ENCODE data around the gene LRRC56.

Gene LRRC56

GRCh38 chr11:595400-595799 is 58.1 kb downstream of the LRRC56 start (continued):
- TF ChIP-seq ZNF10 (tag by site-specific recombination; IDR thresholded peaks at IDR 0.05): no peak

GRCh38 chr11:596374-596773 is 59.0 kb downstream of the LRRC56 start:
- TF ChIP-seq ZNF791 (tag by site-specific recombination; IDR thresholded peaks at IDR 0.05): no peak
- TF ChIP-seq, protein P1, sequence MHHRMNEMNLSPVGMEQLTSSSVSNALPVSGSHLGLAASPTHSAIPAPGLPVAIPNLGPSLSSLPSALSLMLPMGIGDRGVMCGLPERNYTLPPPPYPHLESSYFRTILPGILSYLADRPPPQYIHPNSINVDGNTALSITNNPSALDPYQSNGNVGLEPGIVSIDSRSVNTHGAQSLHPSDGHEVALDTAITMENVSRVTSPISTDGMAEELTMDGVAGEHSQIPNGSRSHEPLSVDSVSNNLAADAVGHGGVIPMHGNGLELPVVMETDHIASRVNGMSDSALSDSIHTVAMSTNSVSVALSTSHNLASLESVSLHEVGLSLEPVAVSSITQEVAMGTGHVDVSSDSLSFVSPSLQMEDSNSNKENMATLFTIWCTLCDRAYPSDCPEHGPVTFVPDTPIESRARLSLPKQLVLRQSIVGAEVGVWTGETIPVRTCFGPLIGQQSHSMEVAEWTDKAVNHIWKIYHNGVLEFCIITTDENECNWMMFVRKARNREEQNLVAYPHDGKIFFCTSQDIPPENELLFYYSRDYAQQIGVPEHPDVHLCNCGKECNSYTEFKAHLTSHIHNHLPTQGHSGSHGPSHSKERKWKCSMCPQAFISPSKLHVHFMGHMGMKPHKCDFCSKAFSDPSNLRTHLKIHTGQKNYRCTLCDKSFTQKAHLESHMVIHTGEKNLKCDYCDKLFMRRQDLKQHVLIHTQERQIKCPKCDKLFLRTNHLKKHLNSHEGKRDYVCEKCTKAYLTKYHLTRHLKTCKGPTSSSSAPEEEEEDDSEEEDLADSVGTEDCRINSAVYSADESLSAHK (tag by site-specific recombination; IDR thresholded peaks at IDR 0.05): no peak
- no peak for TF ChIP-seq ZNF843 (tag by site-specific recombination; IDR thresholded peaks at IDR 0.05)
- no peaks in the 10 kb centered on the region for H3K9me3 ChIP-seq (ENCODE audit: control insufficient read depth, insufficient read depth, low read depth, low read length)
- no peak overlapping the region for H3K4me3 ChIP-seq (ENCODE audit: low read depth, low read length)
- ChIA-PET CTCF (interaction anchor here (1.3 kb wide), 1 partner anchor 42 kb away, joined by 4 read pairs; no protein-coding TSS in a partner anchor), POLR2A (no interaction called here)
- no peak overlapping the region for H3K27ac ChIP-seq (ENCODE audit: extremely low read depth, low read depth, low read length)
- peaks cover 13 to 91% of the 10 kb centered on the region in 2 experiments; a peak in 2 of 3 replicates for H3K36me3 ChIP-seq (ENCODE audit: control insufficient read depth in 2 of 2, insufficient read depth in 1 of 2, low read length in 2 of 2)
- no peaks in the 10 kb centered on the region for H3K4me1 ChIP-seq (ENCODE audit: control insufficient read depth, insufficient read depth, low read length)

DNA sequence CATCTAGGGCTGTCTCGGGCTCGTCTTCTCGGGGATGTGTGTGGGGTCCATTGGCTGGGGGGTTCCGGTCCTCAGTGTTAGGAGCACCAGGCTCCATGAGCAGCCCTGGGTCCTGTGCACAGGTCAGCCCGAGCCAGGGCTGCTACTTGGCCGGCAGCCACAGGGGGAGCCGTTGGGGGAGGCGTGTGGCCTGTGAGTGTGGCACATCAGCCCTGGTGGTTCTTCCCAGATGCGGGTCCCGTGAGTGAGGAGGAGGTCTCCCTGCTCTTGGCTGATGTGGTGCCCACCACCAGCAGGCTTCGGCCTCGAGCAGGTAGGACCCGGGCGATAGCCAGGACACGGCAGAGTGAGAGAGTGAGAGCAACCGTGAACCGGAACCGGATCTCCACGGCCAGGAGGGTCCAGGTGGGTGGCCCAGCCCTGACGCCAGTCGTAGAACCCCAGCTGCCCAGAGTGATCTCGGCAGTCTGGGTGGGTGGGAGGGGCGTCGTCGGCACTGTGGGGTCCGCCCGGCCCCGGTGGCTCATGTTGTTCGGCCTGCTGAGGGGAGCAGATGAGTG is 59.9 kb downstream of the LRRC56 start:
- Histone ChIP-seq H3K4me3 (ENCODE audit: low read depth, low read length) (no peak overlapping the region), H3K27ac (ENCODE audit: extremely low read depth, low read depth, low read length) (no peak overlapping the region), H3K4me1 (ENCODE audit: control insufficient read depth, insufficient read depth, low read length) (no peaks in the 10 kb centered on the region), H3K9me3 (ENCODE audit: control insufficient read depth, insufficient read depth, low read depth, low read length) (no peaks in the 10 kb centered on the region), H3K36me3 (ENCODE audit: control insufficient read depth in 2 of 2, insufficient read depth in 1 of 2, low read length in 2 of 2) (peaks cover 7 to 93% of the 10 kb centered on the region in 2 experiments; a peak in 2 of 3 replicates)
- no peak for TF ChIP-seq YY2 (tag by site-specific recombination; IDR thresholded peaks at IDR 0.05)
- no peak for TF ChIP-seq ZNF24 (tag by site-specific recombination; IDR thresholded peaks at IDR 0.05)
- TF ChIP-seq HOXC10 (CRISPR knock-in tag; IDR thresholded peaks at IDR 0.05): no peak
- TF ChIP-seq GLIS2 (tag by site-specific recombination; IDR thresholded peaks at IDR 0.05): no peak
- no peak for TF ChIP-seq ZNF530 (tag by site-specific recombination; IDR thresholded peaks at IDR 0.05; ENCODE audit: low read depth)
- POLR2A ChIA-PET: no interaction called here
- CTCF ChIA-PET: no interaction called here

DNA sequence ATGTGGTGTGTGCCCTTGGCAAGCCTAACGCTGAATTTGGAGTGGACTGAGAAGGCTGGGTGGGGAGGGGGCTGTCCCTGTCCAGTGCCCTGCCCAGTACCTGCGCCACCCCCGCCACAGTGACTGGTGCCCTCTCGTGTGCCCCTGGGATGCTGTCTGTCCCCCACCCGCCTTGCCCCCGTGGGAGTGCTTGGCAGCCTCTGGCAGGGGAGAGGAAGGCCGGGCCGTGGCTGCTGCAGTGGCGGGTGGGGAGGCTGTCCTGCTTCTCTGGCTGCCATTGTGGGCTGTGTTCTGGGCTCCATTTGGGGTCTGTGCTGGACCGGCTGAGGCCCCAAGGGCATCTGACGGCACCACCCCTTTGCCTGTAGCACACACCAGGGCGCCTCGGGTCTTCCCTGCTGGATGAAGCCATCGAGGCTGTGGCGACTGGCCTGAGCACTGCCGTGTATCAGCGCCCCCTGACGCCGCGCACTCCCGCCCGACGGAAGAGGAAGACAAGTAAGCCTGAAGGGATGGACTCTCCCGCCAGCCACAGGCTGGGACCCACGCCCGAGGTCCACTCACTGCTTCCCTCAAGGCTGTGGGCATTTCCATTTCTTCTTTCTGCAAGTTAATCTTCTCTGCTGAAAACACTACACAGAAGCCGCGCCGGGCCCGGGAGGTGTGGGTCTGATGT is 60.8 kb downstream of the LRRC56 start:
- H3K4me3 ChIP-seq (ENCODE audit: low read depth, low read length): no peak overlapping the region
- CTCF ChIA-PET: no interaction called here
- H3K9me3 ChIP-seq (ENCODE audit: control insufficient read depth, insufficient read depth, low read depth, low read length): no peaks in the 10 kb centered on the region
- H3K36me3 ChIP-seq (ENCODE audit: control insufficient read depth in 2 of 2, insufficient read depth in 1 of 2, low read length in 2 of 2): peaks cover 13 to 90% of the 10 kb centered on the region in 2 experiments; a peak in 2 of 3 replicates
- H3K27ac ChIP-seq (ENCODE audit: extremely low read depth, low read depth, low read length): no peak overlapping the region
- POLR2A ChIA-PET: no interaction called here
- no peak for TF ChIP-seq SP3 (tag by site-specific recombination; IDR thresholded peaks at IDR 0.05)
- no peak for TF ChIP-seq ZNF707 (tag by site-specific recombination; IDR thresholded peaks at IDR 0.05)
- TF ChIP-seq ZNF266 (tag by site-specific recombination; IDR thresholded peaks at IDR 0.05; ENCODE audit: low read depth): no peak
- TF ChIP-seq KLF1 (tag by site-specific recombination; IDR thresholded peaks at IDR 0.05): no peak
- TF ChIP-seq ZNF174 (tag by site-specific recombination; IDR thresholded peaks at IDR 0.05): no peak
- TF ChIP-seq ZNF785 (tag by site-specific recombination; IDR thresholded peaks at IDR 0.05): no peak
- TF ChIP-seq ZNF510 (tag by site-specific recombination; IDR thresholded peaks at IDR 0.05; ENCODE audit: insufficient replicate concordance): no peak
- no peak for TF ChIP-seq ZNF394 (tag by site-specific recombination; IDR thresholded peaks at IDR 0.05; ENCODE audit: borderline replicate concordance)
- TF ChIP-seq ZNF175 (tag by site-specific recombination; IDR thresholded peaks at IDR 0.05): no peak
- TF ChIP-seq MZF1 (tag by site-specific recombination; IDR thresholded peaks at IDR 0.05; ENCODE audit: borderline replicate concordance): no peak
- TF ChIP-seq ZNF596 (tag by site-specific recombination; IDR thresholded peaks at IDR 0.05): no peak
- no peak for TF ChIP-seq ZNF311 (tag by site-specific recombination; IDR thresholded peaks at IDR 0.05; ENCODE audit: borderline replicate concordance)
- no peak for TF ChIP-seq ZNF658 (tag by site-specific recombination; IDR thresholded peaks at IDR 0.05)
- no peak for TF ChIP-seq ZNF518A (tag by site-specific recombination; conservative IDR thresholded peaks at IDR 0.05; ENCODE audit: low read depth)
- H3K4me1 ChIP-seq (ENCODE audit: control insufficient read depth, insufficient read depth, low read length): no peaks in the 10 kb centered on the region

All from HEK293 (cell line).